Caki2 (cell line): ENCODE measurements around the gene GPX4. TPM values are rescaled to one million over a fixed set of nuclear protein-coding genes. Genes with fewer than 3 reads are reported as not detected.

Experiments
- DNase-seq: peaks from one replicate; pipeline ENCODE4 v3.0.0-alpha.2; 2015; ENCODE audit warnings: low read depth
- in situ Hi-C: cut with HindIII; loops from 2 replicates; pipeline ENCODE4 v1.10.0; 2016; ENCODE audit warnings: low sequenced_read_pairs, low pct_unique_long_range_greater_than_20kb, mixed read lengths
- total RNA-seq: library from RNA; depleted of rRNA; stranded (reverse); fragments of >200 nt; shearing (Covaris generic); gene quantifications from 2 replicates; pipeline ENCODE4 v1.2.3, GENCODE V29; 2014; ENCODE audit warnings: low replicate concordance

GPX4 gene
- total RNA-seq, 1 experiment from 2014 or later = 693 TPM

DNA sequence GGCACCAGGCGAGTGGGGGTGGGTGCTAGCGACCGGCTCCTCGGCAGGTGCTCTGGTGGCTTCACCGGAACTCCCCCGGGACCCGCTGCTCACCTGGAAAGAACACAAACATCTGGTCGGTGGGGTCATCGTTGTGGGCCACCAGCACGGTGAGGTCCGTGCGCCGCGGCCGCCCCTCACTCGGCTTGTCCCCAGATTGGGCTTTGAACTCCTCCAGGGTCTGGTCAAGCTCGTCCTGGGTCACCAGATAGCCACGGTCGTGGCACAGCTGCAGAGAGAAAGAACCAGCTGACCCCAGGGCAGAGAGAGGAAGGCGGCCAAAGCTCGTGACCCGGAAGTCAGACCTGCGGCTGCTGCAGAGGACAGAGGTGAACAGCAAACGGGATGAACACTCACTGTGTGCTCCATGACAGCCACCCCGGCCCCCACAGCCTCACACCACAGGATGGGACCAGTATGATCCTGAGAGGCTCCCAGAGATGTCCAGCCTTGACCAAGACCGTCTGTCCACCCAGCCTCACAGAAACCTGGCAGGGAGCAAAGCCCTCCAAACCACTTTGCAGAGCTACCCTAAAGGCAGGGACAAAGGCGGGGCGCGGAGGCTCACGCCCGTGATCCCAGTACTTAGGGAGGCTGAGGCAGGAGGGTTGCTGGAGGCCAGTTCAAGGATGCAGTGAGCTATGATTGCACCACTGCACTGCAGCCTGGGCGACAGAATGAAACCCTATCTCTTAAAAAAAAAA lies 9.8 kb upstream of the GPX4 start:
- in situ Hi-C loops = no loop called here
- DNase-seq = no peak

DNA sequence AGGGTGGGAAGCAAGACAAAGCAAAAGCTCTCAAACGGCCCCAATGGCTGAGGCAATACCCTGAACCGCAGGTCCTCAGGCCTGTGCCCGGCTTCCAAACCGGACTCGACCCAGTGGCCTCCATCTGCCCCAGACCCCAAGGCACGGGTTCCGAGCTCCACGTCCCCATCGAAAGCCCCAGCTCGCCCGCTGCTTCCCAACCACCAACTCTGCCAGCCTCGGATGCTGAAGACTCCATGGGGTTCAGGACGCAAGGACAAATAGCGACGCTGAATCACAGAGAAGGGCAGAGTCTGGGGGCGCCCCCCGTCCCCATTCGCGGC lies 9.2 kb upstream of the GPX4 start:
- no peak for DNase-seq
- in situ Hi-C loops = no loop called here

GRCh38 chr19:1094978-1095701 lies 8.7 kb upstream of the GPX4 start, which contains the start of gene POLR2E:
Gene POLR2E, minus strand, starts transcription at chr19:1095375. Its CDS starts 60 bp downstream, at chr19:1095315.
- DNase-seq = peak; percentile 88
- in situ Hi-C loops = no loop called here

- no peak for DNase-seq
- in situ Hi-C loops = no loop called here
Observed at GRCh38 chr19:1097810-1098176, 6.0 kb upstream of the GPX4 start.

- in situ Hi-C loops = no loop called here
- peak; percentile 73 for DNase-seq
Observed at GRCh38 chr19:1098177-1099051, 5.4 kb upstream of the GPX4 start.

- in situ Hi-C loops = no loop called here
- no peak for DNase-seq
Observed at GRCh38 chr19:1101337-1101698, 2.5 kb upstream of the GPX4 start.

DNA sequence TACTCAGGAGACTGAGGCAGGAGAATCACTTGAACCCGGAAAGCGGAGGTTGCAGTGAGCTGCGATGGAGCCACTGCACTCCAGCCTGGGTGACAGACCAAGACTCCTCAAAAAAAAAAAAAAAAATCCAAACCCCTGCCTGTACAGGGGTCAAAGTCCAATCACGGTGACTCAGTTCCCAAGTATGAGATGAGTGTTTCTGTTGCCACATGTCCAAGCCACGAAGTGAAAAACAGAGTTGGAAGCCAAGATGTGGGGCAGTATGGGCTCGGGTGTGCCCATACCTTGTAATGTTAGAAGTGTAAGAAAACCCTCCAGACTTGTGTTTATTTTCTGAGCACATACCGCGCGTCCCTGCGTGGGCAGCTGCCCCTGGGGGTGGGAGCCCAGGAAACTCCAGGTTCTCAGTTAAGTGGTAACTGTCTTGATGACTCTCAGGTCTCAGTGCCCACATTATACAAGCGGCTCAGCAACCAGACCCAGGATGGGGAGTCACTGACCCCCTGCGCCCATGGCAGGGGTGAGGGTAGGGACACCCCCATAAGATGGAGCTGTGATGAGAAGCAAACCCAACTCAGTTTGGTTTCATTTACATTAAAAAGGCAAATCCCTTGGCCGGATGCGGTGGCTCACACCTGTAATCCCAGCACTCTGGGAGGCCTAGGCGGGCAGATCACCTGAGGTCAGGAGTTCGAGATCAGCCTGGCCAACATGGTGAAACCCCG lies 1.2 kb upstream of the GPX4 start:
- peak; percentile 94 for DNase-seq
- in situ Hi-C loops = no loop called here

- DNase-seq = no peak
- in situ Hi-C loops = no loop called here
Observed at GRCh38 chr19:1103132-1103707, 574 bp upstream of the GPX4 start.

- DNase-seq = peak; percentile 63
- in situ Hi-C loops = no loop called here
Observed at GRCh38 chr19:1104311-1105007, 665 bp downstream of the GPX4 start.

DNA sequence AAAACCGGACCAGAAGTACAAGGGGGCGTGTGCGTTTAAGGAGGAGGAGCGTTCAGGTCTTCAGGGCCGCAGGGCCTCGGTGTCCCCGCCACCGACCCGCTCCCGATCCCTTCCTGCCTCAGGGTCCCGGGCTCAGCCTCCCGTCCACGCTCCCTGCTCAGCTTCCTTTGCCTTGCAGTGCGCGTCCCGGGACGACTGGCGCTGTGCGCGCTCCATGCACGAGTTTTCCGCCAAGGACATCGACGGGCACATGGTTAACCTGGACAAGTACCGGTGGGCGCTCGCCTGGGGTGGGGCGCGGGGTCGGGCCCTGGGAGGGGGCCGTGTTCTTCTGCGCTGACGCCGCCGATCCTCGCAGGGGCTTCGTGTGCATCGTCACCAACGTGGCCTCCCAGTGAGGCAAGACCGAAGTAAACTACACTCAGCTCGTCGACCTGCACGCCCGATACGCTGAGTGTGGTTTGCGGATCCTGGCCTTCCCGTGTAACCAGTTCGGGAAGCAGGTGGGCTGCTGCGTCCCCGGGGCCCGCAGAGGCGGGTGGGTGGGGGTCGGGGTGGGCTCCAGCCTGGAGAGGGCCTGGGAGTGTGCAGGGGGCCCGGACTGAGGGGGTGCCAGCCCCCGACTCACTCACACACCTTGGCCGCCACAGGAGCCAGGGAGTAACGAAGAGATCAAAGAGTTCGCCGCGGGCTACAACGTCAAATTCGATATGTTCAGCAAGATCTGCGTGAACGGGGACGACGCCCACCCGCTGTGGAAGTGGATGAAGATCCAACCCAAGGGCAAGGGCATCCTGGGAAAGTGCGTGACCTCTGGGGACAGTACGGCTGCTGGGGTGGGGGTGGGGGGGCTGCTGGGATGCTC lies 1.4 kb downstream of the GPX4 start:
- DNase-seq = no peak
- in situ Hi-C loops = no loop called here

- in situ Hi-C loops = no loop called here
- no peak for DNase-seq
Observed at GRCh38 chr19:1105873-1106840, 2.4 kb downstream of the GPX4 start.

GRCh38 chr19:1106841-1107660 lies 3.3 kb downstream of the GPX4 start:
- peak; percentile 47 for DNase-seq

DNA sequence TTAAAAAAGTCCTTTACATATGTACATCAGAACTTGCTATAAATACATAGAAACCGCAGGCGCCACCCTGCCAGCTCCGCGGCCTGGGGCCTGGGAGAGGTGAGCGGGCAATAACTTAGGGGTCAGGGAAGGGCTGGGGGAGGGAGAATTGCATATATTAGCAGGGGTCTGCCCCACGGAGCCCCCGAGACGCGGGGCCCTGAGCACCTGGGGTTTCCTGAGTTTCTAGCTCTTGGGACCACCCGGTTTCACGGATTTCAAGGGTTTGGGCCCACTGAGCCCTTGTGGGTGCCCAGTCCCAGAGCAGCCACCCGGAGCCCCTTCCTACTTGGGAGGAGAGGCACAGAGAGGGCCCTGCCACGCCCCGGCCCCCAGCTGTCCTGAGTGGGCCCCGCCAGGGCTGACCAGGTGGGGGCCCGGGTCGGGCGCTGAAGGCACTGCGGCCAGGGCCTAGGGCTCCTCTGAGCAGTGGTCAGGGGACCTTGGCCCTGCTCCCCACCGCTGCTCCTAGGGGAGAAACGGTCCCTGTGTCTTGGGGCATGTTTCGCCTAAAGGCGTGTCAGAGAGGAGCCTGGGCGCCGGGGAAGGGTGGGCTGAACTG lies 4.0 kb downstream of the GPX4 start:
- in situ Hi-C loops = no loop called here
- DNase-seq = no peak

More at GRCh38 chr19:1106841-1107660, 3.3 kb downstream of the GPX4 start:
- in situ Hi-C loops = no loop called here

DNA sequence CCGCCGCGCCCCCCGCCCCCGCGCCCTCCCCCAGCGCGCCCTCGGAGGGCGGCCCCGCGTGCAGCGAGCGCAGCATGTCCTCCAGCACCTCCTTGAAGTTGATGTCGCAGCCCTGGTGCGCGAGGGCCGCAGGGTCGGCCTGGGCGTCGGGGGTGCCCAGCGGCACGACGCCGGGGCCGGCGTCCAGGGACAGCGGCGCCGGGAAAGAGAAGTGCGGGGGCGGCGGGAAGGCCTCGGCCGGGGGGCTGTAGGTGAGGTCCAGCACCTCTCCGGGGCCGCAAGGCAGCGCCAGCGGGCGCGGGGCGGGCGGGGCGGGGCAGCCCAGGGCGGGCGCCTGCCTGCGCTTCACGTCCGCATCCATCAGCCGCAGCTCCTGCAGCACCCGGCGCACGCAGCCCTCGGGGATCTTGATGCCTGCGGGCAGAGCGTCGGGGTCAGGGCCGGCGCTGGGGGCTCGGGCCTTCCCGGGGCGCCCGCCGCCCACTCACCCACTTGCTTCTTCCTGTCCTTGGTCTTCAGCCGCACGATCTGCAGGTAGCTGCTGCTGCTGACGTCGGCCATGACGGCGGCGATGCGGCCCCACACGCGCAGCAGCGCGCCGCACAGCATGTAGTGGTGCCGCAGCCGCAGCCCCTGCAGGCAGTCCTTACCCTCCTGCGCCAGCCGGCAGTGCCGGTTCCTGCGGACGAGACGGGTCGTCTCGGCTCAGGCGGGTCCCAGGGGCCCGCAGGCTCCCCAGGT lies 4.7 kb downstream of the GPX4 start:
- in situ Hi-C loops = no loop called here
- no peak for DNase-seq
